ENCODE results near the gene GPR146. TPM values are rescaled to one million over a fixed set of nuclear protein-coding genes. Genes with fewer than 3 reads are reported as not detected.

The GPR146 gene
- total and polyA plus RNA-seq, 2 of the 13 experiments (the other 11 are each of a cell fraction or from before 2014, with no cell fraction given) = 2.0 to 15.9 TPM

DNA sequence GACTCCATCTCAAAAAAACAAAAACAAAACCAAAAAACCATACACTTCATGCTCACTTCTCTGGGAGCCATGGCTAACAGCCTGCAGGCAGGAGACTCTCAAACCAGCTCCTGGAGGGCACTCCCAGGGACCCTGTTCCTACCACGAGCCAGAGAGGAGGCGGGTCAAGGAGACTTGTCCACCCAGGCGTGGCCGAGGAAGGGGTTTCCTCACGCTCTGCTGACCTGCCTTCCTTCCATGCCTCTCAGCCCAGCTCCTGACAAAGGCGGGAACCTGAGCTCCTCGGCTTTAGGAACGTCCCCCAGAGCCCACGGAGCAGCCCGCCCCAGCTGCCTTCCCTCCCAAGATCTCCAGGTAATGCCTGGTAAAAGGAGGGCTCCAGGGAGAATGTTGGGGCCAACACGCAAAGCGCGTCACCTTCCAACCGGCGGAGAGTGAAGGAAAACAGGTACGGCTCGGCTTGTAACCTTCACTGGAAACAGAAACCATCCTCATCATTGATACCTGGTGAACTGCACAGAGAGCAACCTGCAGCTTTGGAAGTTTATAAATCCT lies 9.5 kb downstream of the GPR146 start (continued):
- TF ChIP-seq, protein P1, sequence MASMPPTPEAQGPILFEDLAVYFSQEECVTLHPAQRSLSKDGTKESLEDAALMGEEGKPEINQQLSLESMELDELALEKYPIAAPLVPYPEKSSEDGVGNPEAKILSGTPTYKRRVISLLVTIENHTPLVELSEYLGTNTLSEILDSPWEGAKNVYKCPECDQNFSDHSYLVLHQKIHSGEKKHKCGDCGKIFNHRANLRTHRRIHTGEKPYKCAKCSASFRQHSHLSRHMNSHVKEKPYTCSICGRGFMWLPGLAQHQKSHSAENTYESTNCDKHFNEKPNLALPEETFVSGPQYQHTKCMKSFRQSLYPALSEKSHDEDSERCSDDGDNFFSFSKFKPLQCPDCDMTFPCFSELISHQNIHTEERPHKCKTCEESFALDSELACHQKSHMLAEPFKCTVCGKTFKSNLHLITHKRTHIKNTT (CRISPR knock-in tag; IDR thresholded peaks at IDR 0.05) = no peak
- TF ChIP-seq NFYB (CRISPR knock-in tag; IDR thresholded peaks at IDR 0.05) (no peak), TBL1XR1 (IDR thresholded peaks at IDR 0.05; ENCODE audit: borderline replicate concordance, low read length, partially characterized antibody) (no peak)

DNA sequence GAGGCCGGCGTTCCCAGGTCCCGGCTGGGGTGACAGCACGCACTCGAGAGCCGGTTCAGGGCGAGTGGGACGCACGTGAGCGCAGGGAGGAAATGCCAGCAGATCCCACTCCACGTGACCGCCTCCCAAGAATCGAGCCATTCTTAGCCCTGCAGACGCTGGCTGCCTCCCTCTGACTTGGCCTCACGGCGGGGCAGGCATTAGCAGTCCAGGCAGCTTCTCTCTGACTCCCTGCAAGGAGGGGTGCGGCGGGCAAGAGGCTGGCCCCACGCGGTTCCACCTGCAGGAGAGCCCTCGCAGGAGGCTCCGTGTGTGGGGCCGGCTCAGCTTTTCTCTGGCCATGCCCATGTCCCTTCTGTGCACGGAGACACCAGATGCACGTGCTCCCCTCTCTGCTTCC lies 10.1 kb downstream of the GPR146 start:
- BruUV-seq (replicated peaks) = no TSS peak
- H3K79me2 ChIP-seq (ENCODE audit: insufficient read depth, low read length) = no peaks in the 10 kb centered on the region
- no peak for TF ChIP-seq ZNF720 (CRISPR knock-in tag; IDR thresholded peaks at IDR 0.05)
- TF ChIP-seq ZNF121 (CRISPR knock-in tag; IDR thresholded peaks at IDR 0.05) = no peak
- no peak for TF ChIP-seq EZH2 (conservative IDR thresholded peaks at IDR 0.05; ENCODE audit: low read depth, low read length)
- TF ChIP-seq, protein P2, sequence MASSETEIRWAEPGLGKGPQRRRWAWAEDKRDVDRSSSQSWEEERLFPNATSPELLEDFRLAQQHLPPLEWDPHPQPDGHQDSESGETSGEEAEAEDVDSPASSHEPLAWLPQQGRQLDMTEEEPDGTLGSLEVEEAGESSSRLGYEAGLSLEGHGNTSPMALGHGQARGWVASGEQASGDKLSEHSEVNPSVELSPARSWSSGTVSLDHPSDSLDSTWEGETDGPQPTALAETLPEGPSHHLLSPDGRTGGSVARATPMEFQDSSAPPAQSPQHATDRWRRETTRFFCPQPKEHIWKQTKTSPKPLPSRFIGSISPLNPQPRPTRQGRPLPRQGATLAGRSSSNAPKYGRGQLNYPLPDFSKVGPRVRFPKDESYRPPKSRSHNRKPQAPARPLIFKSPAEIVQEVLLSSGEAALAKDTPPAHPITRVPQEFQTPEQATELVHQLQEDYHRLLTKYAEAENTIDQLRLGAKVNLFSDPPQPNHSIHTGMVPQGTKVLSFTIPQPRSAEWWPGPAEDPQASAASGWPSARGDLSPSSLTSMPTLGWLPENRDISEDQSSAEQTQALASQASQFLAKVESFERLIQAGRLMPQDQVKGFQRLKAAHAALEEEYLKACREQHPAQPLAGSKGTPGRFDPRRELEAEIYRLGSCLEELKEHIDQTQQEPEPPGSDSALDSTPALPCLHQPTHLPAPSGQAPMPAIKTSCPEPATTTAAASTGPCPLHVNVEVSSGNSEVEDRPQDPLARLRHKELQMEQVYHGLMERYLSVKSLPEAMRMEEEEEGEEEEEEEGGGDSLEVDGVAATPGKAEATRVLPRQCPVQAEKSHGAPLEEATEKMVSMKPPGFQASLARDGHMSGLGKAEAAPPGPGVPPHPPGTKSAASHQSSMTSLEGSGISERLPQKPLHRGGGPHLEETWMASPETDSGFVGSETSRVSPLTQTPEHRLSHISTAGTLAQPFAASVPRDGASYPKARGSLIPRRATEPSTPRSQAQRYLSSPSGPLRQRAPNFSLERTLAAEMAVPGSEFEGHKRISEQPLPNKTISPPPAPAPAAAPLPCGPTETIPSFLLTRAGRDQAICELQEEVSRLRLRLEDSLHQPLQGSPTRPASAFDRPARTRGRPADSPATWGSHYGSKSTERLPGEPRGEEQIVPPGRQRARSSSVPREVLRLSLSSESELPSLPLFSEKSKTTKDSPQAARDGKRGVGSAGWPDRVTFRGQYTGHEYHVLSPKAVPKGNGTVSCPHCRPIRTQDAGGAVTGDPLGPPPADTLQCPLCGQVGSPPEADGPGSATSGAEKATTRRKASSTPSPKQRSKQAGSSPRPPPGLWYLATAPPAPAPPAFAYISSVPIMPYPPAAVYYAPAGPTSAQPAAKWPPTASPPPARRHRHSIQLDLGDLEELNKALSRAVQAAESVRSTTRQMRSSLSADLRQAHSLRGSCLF (CRISPR knock-in tag; IDR thresholded peaks at IDR 0.05; ENCODE audit: borderline replicate concordance) = no peak
- TF ChIP-seq, protein P3, sequence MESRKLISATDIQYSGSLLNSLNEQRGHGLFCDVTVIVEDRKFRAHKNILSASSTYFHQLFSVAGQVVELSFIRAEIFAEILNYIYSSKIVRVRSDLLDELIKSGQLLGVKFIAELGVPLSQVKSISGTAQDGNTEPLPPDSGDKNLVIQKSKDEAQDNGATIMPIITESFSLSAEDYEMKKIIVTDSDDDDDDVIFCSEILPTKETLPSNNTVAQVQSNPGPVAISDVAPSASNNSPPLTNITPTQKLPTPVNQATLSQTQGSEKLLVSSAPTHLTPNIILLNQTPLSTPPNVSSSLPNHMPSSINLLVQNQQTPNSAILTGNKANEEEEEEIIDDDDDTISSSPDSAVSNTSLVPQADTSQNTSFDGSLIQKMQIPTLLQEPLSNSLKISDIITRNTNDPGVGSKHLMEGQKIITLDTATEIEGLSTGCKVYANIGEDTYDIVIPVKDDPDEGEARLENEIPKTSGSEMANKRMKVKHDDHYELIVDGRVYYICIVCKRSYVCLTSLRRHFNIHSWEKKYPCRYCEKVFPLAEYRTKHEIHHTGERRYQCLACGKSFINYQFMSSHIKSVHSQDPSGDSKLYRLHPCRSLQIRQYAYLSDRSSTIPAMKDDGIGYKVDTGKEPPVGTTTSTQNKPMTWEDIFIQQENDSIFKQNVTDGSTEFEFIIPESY (CRISPR knock-in tag; IDR thresholded peaks at IDR 0.05) = 0 out of 2 replicates have a peak, but pooled peaks have one; percentile 23
- H3K4me1 ChIP-seq (ENCODE audit: insufficient read depth, low read length) = peaks cover 3% of the 10 kb centered on the region
- DNase-seq (ENCODE audit: low spot score) (no peak), FAIRE-seq (no peak), ATAC-seq (no peak)
- no peak overlapping the region for H3K4me2 ChIP-seq (ENCODE audit: low read depth, low read length)
- 94% methylated on average over 18 of the region's 25 CpGs for WGBS (ENCODE audit: low lambda C conversion rate)
- ChIA-PET POLR2A (no interaction called here), CTCF (ENCODE audit: low intra/inter-chr PET ratio, low total read pairs) (no interaction called here)
- H3K36me3 ChIP-seq (replicated peaks in 1 of 2; ENCODE audit: control insufficient read depth in 1 of 2, insufficient read depth in 2 of 2, low read length in 2 of 2) = peaks cover 8 to 14% of the 10 kb centered on the region in 2 experiments; a peak in 4 of 5 replicates
- intact Hi-C loops (cut with micrococcal nuclease; ENCODE audit: unreplicated experiment) = no loop called here
- no peak overlapping the region for H3K9ac ChIP-seq (ENCODE audit: insufficient read depth, low read depth, low read length)
- no peaks in the 10 kb centered on the region for H3K27me3 ChIP-seq (ENCODE audit: control insufficient read depth in 1 of 2, insufficient read depth in 2 of 2, low read length in 2 of 2)
- H2AFZ ChIP-seq (ENCODE audit: low read length) = no peak overlapping the region
- in situ Hi-C loops (cut with HindIII; ENCODE audit: extremely low pct_ligation_motif_present, low pct_unique_long_range_greater_than_20kb) = no loop called here
- H4K20me1 ChIP-seq (ENCODE audit: insufficient read depth, low read length) = no peaks in the 10 kb centered on the region
- no peak overlapping the region for H3K4me3 ChIP-seq (replicated peaks in 1 of 3; ENCODE audit: insufficient read depth in 1 of 3, low read depth in 2 of 3, low read length in 3 of 3)
- H3K9me3 ChIP-seq (ENCODE audit: low read length) = no peaks in the 10 kb centered on the region
- H3K27ac ChIP-seq (ENCODE audit: extremely low read length, insufficient read depth, low read length) = no peak overlapping the region

All from HepG2 (cell line).